Liver (tissue), 9 donors: ENCODE measurements around the gene ZNRD2. TPM values are rescaled to one million over a fixed set of nuclear protein-coding genes. Genes with fewer than 3 reads are reported as not detected.

Experiments
- DNase-seq: peaks from one replicate; pipeline ENCODE4 v3.0.0-alpha.2; 2017; ENCODE audit warnings: low spot score
- H3K27ac ChIP-seq, 2 donors: one replicate each; pipeline ENCODE4 v1.7.0; 2013; ENCODE audit warnings: inconsistent platforms in 2 of 2, low read length in 2 of 2, control low read depth in 1 of 2, low read depth in 1 of 2, mild to moderate bottlenecking in 1 of 2
- H3K27me3 ChIP-seq, 4 donors: one replicate each; pipeline versions ENCODE4 v1.6.1 to v1.7.0; 2013; ENCODE audit warnings: low read length in 3 of 4, inconsistent platforms in 1 of 4, mild to moderate bottlenecking in 1 of 4, moderate library complexity in 1 of 4; ENCODE audit not compliant: control insufficient read depth in 4 of 4, insufficient read depth in 4 of 4
- H3K36me3 ChIP-seq, 4 donors: one replicate each; pipeline versions ENCODE4 v1.6.1 to v1.7.0; 2013; ENCODE audit warnings: low read length in 3 of 4, mild to moderate bottlenecking in 3 of 4, low read depth in 1 of 4, moderate library complexity in 1 of 4; ENCODE audit not compliant: control insufficient read depth in 4 of 4, insufficient read depth in 3 of 4
- H3K4me1 ChIP-seq, 4 donors: one replicate each; pipeline versions ENCODE4 v1.6.1 to v1.7.0; 2013; ENCODE audit warnings: low read length in 3 of 4, mild to moderate bottlenecking in 3 of 4, moderate library complexity in 1 of 4; ENCODE audit not compliant: control insufficient read depth in 4 of 4, insufficient read depth in 4 of 4
- H3K4me3 ChIP-seq, 3 donors: one replicate each; pipeline versions ENCODE4 v1.6.1 to v1.7.0; 2013; ENCODE audit warnings: low read length in 3 of 3, control low read depth in 1 of 3, low read depth in 1 of 3, mild to moderate bottlenecking in 1 of 3
- H3K9ac ChIP-seq, 2 donors: one replicate each; pipeline ENCODE4 v1.7.0; 2013; ENCODE audit warnings: low read length in 2 of 2, mild to moderate bottlenecking in 2 of 2, moderate library complexity in 2 of 2, control low read depth in 1 of 2, low read depth in 1 of 2
- H3K9me3 ChIP-seq, 4 donors: one replicate each; pipeline versions ENCODE4 v1.6.1 to v1.7.0; 2013; ENCODE audit warnings: low read length in 3 of 4; ENCODE audit not compliant: control insufficient read depth in 4 of 4
- EGR1 ChIP-seq, 2 donors: IDR thresholded peaks; 2 replicates each; pipeline ENCODE4 v1.6.1; 2016 to 2018; ENCODE audit warnings: antibody characterized with exemption in 2 of 2, low read depth in 2 of 2
- FOXA1 ChIP-seq: IDR thresholded peaks from 2 replicates; pipeline ENCODE4 v1.6.1; 2016; ENCODE audit warnings: antibody characterized with exemption
- FOXA2 ChIP-seq: IDR thresholded peaks from 2 replicates; pipeline ENCODE4 v1.6.1; 2016; ENCODE audit warnings: antibody characterized with exemption
- GABPA ChIP-seq, 2 donors: IDR thresholded peaks in 1 of 2; conservative IDR thresholded peaks in 1 of 2; 2 replicates each; pipeline ENCODE4 v1.6.1; 2016; ENCODE audit warnings: antibody characterized with exemption in 2 of 2, mild to moderate bottlenecking in 1 of 2, moderate library complexity in 1 of 2
- HNF4A ChIP-seq, 2 donors: conservative IDR thresholded peaks; 2 replicates each; pipeline ENCODE4 v1.6.1; 2016; ENCODE audit warnings: antibody characterized with exemption in 2 of 2, mild to moderate bottlenecking in 2 of 2
- HNF4G ChIP-seq: IDR thresholded peaks from 2 replicates; pipeline ENCODE4 v1.6.1; 2016; ENCODE audit warnings: antibody characterized with exemption
- JUND ChIP-seq, 2 donors: IDR thresholded peaks; 2 replicates each; pipeline ENCODE4 v1.6.1; 2016; ENCODE audit warnings: antibody characterized with exemption in 2 of 2
- MAX ChIP-seq: IDR thresholded peaks from 2 replicates; pipeline ENCODE4 v1.6.1; 2016; ENCODE audit warnings: antibody characterized with exemption
- NR2F2 ChIP-seq: IDR thresholded peaks from 2 replicates; pipeline ENCODE4 v1.6.1; 2016; ENCODE audit warnings: antibody characterized with exemption
- RAD21 ChIP-seq, 2 donors: IDR thresholded peaks; 2 replicates each; pipeline ENCODE4 v1.6.1; 2016; ENCODE audit warnings: antibody characterized with exemption in 2 of 2, mild to moderate bottlenecking in 2 of 2
- RXRA ChIP-seq, 2 donors: IDR thresholded peaks; 2 replicates each; pipeline ENCODE4 v1.6.1; 2017 to 2018; ENCODE audit warnings: antibody characterized with exemption in 2 of 2, mild to moderate bottlenecking in 1 of 2
- SP1 ChIP-seq: IDR thresholded peaks from 2 replicates; pipeline ENCODE4 v1.6.1; 2018; ENCODE audit warnings: antibody characterized with exemption, mild to moderate bottlenecking
- TAF1 ChIP-seq: conservative IDR thresholded peaks from 2 replicates; pipeline ENCODE4 v1.6.1; 2016; ENCODE audit warnings: antibody characterized with exemption, mild to moderate bottlenecking
- YY1 ChIP-seq: IDR thresholded peaks from 2 replicates; pipeline ENCODE4 v1.6.1; 2016; ENCODE audit warnings: antibody characterized with exemption, mild to moderate bottlenecking
- WGBS: extraction: QIAGEN DNeasy Blood & Tissue Kit; methylation state at CpG from one replicate; pipeline ENCODE4 v1.1.7; 2013; 5-methylcytosine and 5-hydroxymethylcytosine counted together
- polyA plus RNA-seq, 2 donors: library from polyadenylated mRNA; stranded (reverse) in 1 of 2; unstranded in 1 of 2; fragments of 200-250 nt in 1 of 2; fragments of >200 nt in 1 of 2; fragmentation: Nextera tagmentation in 1 of 2; extraction: Ambion mirVana in 1 of 2; gene quantifications; one replicate each; pipeline versions ENCODE4 v1.2.1 to v1.2.3, GENCODE V29; 2013 to 2015
- total RNA-seq, 2 donors: library from RNA; depleted of rRNA; stranded (reverse); fragments of >200 nt; gene quantifications; one replicate each; pipeline ENCODE4 v1.2.3, GENCODE V29; 2014
- TF ChIP-seq, protein P1 (sequence below): IDR thresholded peaks from 2 replicates; pipeline ENCODE4 v1.6.1; 2016; ENCODE audit warnings: antibody characterized with exemption, mild to moderate bottlenecking
- TF ChIP-seq, protein P2 (sequence below): fragments of 150-350 bp; IDR thresholded peaks from 2 replicates; pipeline ENCODE4 v1.5.1; 2017; ENCODE audit warnings: improper control_type of control experiment, low read depth, low read length; ENCODE audit not compliant: missing input control
- TF ChIP-seq, protein P3 (sequence below): IDR thresholded peaks from 2 replicates; pipeline ENCODE4 v1.6.1; 2016; ENCODE audit warnings: antibody characterized with exemption
- donor health status: healthy.
- donor health status: healthy.
- donor health status: healthy.
- donor health status: healthy.
- donor health status: healthy.

The ZNRD2 gene
- total and polyA plus RNA-seq, 4 donors: 18.2 to 39.5 (median 28.0) TPM

DNA sequence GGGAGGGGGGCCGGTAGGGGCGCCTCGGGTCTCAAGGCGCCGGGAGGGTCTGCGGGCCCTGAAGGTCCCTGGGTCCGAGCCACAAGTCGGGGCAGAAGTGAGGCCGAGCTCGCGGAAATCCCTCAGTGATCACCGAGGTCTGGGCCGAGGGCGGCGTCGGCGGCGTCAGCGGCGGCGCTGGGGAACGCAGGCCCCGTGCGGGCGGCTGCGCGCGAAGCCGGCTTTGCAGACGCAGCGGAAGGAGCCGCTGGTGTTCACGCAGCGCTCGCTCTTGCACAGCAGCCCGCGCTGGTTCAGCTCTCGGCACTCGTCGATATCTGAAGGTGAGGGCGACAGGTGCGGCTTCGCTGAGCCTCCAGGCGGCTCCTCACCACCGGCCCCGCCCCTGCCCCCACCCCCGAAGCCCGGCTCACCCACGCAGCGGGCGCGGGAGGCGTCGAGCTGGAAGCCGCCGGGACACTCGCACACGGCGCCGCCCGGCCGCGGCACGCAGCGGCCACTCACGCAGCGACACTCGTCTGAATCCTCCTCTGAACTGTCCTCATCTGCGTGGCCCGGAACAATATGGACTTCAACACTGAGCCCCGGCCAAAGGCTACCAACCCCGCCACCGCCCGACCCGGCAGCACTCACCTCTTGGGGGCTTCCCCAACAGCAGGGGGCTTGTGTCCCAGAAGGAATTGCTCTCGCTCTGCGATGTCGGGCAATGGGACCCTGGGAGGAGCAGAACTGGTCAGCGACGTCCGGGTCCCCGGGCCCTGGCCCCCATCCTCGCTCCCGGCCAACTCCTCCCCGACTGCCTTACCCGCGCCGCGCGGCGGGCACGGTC, 31.1 kb upstream of the ZNRD2 start:
- WGBS: 87% methylated on average over 92 of the region's 92 CpGs
- H3K27ac ChIP-seq: peak overlapping the region in 1 of 2 donors; percentile 84

GRCh38 chr11:65539744-65540289, 30.5 kb upstream of the ZNRD2 start:
- H3K9ac ChIP-seq: no peak overlapping the region
- H3K27ac ChIP-seq: peak overlapping the region; percentile 74 to 84
- TF ChIP-seq HNF4A (conservative IDR thresholded peaks at IDR 0.05) (no peak), FOXA1 (no peak), YY1 (no peak), JUND (IDR thresholded peaks at IDR 0.05) (no peak), EGR1 (IDR thresholded peaks at IDR 0.05; ENCODE audit: low read depth in 2 of 2) (no peak), MAX (no peak), TAF1 (no peak), RAD21 (IDR thresholded peaks at IDR 0.05) (no peak), RXRA (IDR thresholded peaks at IDR 0.05) (no peak), GABPA (IDR thresholded peaks at IDR 0.05 in 1 of 2, conservative IDR thresholded peaks at IDR 0.05 in 1 of 2) (no peak), SP1 (no peak), NR2F2 (no peak), FOXA2 (no peak), HNF4G (no peak)
- TF ChIP-seq, protein P1, sequence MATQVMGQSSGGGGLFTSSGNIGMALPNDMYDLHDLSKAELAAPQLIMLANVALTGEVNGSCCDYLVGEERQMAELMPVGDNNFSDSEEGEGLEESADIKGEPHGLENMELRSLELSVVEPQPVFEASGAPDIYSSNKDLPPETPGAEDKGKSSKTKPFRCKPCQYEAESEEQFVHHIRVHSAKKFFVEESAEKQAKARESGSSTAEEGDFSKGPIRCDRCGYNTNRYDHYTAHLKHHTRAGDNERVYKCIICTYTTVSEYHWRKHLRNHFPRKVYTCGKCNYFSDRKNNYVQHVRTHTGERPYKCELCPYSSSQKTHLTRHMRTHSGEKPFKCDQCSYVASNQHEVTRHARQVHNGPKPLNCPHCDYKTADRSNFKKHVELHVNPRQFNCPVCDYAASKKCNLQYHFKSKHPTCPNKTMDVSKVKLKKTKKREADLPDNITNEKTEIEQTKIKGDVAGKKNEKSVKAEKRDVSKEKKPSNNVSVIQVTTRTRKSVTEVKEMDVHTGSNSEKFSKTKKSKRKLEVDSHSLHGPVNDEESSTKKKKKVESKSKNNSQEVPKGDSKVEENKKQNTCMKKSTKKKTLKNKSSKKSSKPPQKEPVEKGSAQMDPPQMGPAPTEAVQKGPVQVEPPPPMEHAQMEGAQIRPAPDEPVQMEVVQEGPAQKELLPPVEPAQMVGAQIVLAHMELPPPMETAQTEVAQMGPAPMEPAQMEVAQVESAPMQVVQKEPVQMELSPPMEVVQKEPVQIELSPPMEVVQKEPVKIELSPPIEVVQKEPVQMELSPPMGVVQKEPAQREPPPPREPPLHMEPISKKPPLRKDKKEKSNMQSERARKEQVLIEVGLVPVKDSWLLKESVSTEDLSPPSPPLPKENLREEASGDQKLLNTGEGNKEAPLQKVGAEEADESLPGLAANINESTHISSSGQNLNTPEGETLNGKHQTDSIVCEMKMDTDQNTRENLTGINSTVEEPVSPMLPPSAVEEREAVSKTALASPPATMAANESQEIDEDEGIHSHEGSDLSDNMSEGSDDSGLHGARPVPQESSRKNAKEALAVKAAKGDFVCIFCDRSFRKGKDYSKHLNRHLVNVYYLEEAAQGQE: no peak
- TF ChIP-seq, protein P2, sequence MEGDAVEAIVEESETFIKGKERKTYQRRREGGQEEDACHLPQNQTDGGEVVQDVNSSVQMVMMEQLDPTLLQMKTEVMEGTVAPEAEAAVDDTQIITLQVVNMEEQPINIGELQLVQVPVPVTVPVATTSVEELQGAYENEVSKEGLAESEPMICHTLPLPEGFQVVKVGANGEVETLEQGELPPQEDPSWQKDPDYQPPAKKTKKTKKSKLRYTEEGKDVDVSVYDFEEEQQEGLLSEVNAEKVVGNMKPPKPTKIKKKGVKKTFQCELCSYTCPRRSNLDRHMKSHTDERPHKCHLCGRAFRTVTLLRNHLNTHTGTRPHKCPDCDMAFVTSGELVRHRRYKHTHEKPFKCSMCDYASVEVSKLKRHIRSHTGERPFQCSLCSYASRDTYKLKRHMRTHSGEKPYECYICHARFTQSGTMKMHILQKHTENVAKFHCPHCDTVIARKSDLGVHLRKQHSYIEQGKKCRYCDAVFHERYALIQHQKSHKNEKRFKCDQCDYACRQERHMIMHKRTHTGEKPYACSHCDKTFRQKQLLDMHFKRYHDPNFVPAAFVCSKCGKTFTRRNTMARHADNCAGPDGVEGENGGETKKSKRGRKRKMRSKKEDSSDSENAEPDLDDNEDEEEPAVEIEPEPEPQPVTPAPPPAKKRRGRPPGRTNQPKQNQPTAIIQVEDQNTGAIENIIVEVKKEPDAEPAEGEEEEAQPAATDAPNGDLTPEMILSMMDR: no peak
- TF ChIP-seq, protein P3, sequence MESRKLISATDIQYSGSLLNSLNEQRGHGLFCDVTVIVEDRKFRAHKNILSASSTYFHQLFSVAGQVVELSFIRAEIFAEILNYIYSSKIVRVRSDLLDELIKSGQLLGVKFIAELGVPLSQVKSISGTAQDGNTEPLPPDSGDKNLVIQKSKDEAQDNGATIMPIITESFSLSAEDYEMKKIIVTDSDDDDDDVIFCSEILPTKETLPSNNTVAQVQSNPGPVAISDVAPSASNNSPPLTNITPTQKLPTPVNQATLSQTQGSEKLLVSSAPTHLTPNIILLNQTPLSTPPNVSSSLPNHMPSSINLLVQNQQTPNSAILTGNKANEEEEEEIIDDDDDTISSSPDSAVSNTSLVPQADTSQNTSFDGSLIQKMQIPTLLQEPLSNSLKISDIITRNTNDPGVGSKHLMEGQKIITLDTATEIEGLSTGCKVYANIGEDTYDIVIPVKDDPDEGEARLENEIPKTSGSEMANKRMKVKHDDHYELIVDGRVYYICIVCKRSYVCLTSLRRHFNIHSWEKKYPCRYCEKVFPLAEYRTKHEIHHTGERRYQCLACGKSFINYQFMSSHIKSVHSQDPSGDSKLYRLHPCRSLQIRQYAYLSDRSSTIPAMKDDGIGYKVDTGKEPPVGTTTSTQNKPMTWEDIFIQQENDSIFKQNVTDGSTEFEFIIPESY: no peak
- H3K4me3 ChIP-seq: peak overlapping the region in 2 of 3 donors; percentile 50 to 51
- peaks cover 7 to 28% (median 18%) of the 10 kb centered on the region in 4 donors for H3K4me1 ChIP-seq
- no peaks in the 10 kb centered on the region for H3K27me3 ChIP-seq
- peaks cover 3 to 25% (median 15%) of the 10 kb centered on the region in 4 donors for H3K36me3 ChIP-seq
- no peaks in the 10 kb centered on the region for H3K9me3 ChIP-seq
- DNase-seq: no peak
- 23% methylated on average over 60 of the region's 60 CpGs for WGBS

More for the DNA sequence above, 31.1 kb upstream of the ZNRD2 start:
- Histone ChIP-seq H3K36me3 (peaks cover 3 to 25% (median 16%) of the 10 kb centered on the region in 4 donors), H3K4me1 (peaks cover 7 to 24% (median 17%) of the 10 kb centered on the region in 4 donors), H3K9me3 (no peaks in the 10 kb centered on the region), H3K9ac (no peak overlapping the region), H3K27me3 (no peaks in the 10 kb centered on the region), H3K4me3 (peak overlapping the region in 1 of 3 donors; percentile 51)
- no peak for DNase-seq
- TF ChIP-seq YY1 (no peak), JUND (IDR thresholded peaks at IDR 0.05) (no peak), FOXA2 (no peak), TAF1 (no peak), FOXA1 (no peak), HNF4A (conservative IDR thresholded peaks at IDR 0.05) (no peak), MAX (no peak), RAD21 (IDR thresholded peaks at IDR 0.05) (no peak), GABPA (IDR thresholded peaks at IDR 0.05 in 1 of 2, conservative IDR thresholded peaks at IDR 0.05 in 1 of 2) (no peak), EGR1 (IDR thresholded peaks at IDR 0.05; ENCODE audit: low read depth in 2 of 2) (no peak), SP1 (no peak)
- TF ChIP-seq, protein P3: no peak
